GM18520 (cell line): ENCODE data around the gene PLIN5.
"Not testable (repeated sequence)": the region's sequence is repeated elsewhere in the genome, so short reads cannot be mapped to it uniquely, and the experiment has no call there.

ENCODE experiments used
- ATAC-seq: cut with Tn5 transposase; IDR thresholded peaks from one replicate; pipeline ENCODE4 v1.9.1; 2021; ENCODE audit not compliant: unreplicated experiment

Gene PLIN5

DNA sequence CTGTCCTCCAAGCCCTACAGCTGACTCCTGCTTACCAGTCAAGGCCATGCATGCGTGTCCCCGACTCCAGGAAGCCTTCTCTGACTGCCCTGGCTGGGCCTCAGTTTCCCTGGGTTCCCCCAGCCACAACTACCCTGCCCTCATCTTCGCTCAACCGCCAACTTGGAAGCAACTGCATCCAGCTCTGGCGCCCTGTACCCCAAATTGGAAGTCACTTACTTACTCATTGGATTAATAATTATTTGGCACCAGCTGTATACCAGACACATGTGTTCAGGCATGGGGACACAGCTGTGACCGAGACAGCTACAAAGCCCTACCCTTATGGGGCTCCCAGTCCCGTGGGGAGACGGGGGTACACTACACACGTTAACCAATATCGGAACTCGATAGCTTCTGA, 35.4 kb upstream of the PLIN5 start:
- no peak for ATAC-seq

DNA sequence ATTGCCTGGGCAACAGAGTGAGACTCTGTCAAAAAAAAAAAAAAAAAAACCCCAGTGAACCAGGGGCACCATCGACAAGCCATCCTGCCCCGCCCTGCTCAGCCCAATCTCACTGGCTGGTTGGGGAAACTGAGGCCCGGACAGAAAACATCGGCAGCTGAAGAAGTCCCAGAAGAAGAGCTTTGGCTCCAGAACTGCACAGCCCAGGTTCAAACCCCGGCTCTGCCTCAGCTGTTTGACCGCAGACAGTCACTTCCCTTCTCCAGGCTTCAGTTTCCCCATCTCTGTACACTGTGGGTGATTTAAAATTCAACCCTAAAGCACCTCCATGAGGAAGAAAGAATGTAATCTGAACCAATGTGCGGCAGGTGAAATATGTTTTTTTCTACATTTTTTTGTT, 33.9 kb upstream of the PLIN5 start:
- ATAC-seq, result no peak

GRCh38 chr19:4567584-4568071, 32.6 kb upstream of the PLIN5 start:
- no peak for ATAC-seq

- ATAC-seq, result no peak
Observed at GRCh38 chr19:4566402-4567051, 31.5 kb upstream of the PLIN5 start.

DNA sequence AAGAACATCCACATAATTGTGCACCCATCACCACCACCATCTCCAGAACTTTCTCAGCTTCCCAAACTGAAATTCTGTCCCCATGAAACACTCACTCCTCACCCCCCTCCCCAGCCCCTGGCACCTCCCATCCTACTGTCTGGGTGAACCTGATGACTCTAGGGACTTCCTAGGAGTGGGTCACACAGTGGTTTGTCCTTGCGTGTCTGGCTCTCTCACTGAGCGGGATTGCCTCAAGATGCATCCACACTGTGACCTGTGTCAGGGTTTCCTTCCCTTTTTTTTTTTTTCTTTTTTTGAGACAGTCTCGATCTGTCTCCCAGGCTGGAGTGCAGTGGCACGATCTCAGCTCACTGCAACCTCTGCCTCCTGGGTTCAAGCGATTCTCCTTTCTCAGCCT, 28.5 kb upstream of the PLIN5 start:
- not testable (repeated sequence) for ATAC-seq

DNA sequence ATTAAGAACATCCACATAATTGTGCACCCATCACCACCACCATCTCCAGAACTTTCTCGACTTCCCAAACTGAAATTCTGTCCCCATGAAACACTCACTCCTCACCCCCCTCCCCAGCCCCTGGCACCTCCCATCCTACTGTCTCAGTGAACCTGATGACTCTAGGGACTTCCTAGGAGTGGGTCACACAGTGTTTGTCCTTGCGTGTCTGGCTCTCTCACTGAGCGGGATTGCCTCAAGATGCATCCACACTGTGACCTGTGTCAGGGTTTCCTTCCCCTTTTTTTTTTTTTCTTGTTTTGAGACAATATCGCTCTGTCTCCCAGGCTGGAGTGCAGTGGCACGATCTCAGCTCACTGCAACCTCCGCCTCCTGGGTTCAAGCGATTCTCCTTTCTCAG, 27.1 kb upstream of the PLIN5 start:
- ATAC-seq, result not testable (repeated sequence)

- no peak for ATAC-seq
Observed at GRCh38 chr19:4559569-4559968, 24.5 kb upstream of the PLIN5 start, which contains the start of gene SEMA6B. SEMA6B (minus strand) TSS chr19:4559684; CDS start chr19:4558457, 1,227 bp downstream.

- no peak for ATAC-seq
Observed at GRCh38 chr19:4557971-4558941, 23.2 kb upstream of the PLIN5 start.

DNA sequence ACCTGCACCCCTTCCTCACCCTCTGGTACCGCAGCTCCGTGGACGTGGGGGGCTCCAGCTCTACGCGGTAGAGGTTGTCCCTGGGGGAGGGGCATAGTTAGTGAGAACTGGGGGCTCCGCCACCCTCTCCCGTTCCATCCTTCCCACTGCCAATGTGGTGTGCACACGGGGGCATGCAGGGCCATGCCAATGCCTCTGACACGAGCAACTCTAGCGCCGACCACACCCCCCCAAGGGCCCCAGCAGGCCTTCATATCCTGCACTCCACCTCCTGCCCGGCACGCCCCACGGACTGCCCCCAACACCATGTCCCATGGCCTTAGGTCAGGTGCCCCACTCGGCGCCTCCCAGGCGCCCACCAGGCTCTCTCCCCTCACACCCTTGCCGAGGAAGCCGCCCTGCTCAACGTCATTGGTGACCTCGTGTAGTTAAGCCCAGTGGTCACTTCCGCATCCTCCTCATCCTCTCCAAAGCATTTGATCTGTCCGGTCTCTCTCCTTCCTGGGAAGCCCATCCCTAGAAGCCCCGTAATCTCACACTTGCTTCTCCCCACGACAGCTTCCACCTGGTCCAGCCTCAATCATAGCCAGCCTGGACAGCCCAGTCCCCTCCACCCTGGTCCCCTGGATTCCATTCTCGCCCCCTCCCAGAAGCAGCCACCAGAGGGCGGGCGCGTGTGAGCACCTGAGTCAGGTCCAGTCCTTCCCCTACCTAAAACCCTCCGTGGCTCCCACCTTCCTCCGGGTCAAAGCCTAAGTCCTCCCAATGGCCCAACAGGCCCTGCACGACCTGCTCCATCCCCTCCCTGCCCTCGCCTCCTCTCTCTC, 22.3 kb upstream of the PLIN5 start:
- ATAC-seq, result no peak

DNA sequence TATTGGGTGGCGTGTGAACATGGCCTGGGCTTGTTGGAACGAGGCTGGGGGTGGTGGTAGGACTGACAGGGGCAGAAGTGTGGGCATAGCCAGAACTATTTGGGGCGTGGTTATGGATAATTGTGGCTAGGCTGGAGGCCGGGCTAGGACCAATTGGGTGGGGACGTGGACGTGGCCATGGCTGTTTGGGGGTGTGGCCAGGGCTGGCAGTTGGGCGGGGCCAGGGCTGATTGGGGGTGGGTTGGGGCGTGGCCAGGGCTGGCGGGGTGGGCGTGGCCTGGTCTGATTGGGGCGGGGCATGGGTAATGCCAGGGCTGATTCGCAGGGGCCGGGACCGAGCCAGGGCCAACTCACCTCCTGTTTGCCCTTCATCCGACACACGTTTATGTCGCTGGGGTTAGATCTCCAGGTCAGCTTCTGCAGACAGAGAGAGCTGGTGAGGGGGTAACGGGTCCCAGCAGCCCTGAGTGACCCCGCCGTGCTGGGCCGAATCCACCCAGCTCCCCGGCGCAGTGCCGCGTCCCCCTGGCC, 21.6 kb upstream of the PLIN5 start:
- no peak for ATAC-seq

- no peak for ATAC-seq
Observed at GRCh38 chr19:4555657-4556561, 20.9 kb upstream of the PLIN5 start.

DNA sequence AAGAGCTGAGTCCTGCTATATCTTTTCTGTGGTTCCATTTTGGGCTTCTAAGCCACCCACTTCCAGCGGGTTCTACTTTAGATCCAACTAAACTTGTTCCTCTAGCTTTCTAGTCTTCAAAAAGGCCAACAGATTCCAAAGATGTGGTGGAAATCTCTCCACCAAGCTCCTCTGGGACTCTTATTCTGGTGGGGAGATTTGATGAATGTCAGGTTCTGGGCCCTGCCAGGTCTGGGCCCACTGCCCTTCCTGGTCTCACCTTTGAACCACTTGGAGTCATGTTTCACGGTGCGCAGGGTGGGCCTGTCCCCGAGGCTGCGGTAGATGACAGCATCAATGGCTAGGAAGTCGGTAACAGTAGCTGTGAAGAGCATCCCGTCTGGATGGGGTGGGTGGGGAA, 19.7 kb upstream of the PLIN5 start:
- no peak for ATAC-seq

DNA sequence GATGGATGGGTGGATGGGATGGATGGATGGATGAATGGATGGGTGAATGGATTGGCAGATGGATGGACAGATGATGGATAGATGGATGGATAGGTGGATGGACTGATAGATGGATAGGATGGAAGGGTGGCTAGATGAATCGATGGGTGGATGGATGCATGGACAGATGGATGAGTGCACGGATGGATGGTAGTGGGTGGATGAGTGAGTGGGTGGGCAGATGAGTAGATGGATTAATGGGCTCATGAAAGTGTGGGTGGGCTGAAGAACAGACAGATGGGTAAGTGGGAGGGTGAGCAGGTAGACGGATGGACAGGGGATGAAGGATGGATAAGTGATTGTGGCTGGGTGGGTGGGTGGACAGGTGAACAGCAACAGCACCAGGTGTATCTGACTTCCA, 18.8 kb upstream of the PLIN5 start:
- ATAC-seq, result no peak

DNA sequence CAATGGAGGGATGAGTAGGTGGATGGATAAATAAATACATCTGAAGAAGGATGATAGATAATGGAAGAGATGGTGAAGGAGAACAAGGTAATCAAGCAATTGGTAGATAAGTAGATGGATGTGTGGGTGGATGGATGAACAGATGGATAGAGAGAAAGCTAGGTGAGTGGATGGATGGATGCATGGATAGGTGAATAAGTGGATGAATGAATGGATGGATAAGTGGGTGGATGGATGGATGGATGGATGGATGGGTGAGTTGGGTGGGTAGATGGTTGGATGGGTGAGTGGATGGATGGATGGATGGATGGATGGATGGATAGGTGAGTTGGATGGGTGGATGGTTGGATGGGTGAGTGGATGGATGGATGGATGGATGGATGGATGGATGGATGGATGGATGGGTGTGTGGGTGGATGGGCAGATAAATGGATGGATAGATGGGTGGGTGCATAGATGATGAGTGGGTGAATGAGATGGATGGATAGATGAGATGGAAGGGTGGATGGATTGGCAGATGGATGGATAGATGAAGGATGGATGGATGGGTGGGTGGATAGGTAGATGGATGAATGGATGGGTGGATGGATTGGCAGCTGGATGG, 18.2 kb upstream of the PLIN5 start:
- no peak for ATAC-seq

- no peak for ATAC-seq
Observed at GRCh38 chr19:4552525-4552819, 17.4 kb upstream of the PLIN5 start.

DNA sequence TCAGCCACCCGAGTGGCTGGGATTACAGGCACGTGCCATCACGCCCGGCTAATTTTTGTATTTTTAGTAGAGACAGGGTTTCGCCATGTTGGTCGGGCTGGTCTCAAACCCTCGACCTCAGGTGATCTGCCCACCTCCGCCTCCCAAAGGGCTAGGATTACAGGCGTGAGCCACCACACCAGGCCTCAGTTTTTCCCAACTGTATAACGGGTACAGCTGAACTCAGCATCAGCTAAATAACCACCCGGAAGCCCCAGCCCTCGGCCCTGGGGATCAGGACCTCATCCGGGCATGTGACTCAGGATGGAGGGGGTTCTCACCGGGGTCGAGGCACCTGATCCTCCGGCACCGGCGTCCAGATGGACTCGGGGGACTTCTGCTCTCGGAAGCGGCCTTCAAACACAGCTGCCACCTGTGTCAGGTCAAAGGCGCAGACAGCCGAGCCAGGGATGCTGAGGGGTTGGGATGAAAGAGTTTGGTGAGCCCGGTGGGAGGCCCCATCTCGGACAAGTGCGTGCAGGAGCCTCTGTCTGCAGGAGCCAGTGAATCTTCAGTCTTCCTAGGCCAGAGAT, 15.5 kb upstream of the PLIN5 start:
- ATAC-seq, result no peak

- no peak for ATAC-seq
Observed at GRCh38 chr19:4550018-4550417, 15.0 kb upstream of the PLIN5 start.

DNA sequence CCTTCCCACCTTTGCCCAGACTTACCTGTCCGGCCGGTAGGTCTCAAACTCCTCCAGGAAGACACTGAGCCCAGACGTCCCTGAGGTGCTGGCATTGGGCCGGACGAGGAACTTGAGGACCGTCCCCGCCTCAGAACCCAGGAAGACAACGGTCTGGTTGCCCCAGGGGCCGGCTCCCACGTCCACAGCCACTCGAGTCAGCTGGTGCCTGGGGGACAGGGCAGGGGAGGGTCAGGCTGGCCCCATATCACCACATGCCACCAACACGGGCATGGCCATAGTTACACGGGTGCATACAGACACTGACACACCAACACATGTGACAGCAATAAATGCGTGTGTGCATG, 13.2 kb upstream of the PLIN5 start:
- no peak for ATAC-seq
